ENCODE data around the gene SREBF2.

The SREBF2 gene

GRCh38 chr22:41875531-41876270 lies 42.8 kb downstream of the SREBF2 start:
- no peak overlapping the region for H3K4me3 ChIP-seq (ENCODE audit: low read depth, low read length)

- H3K4me3 ChIP-seq (ENCODE audit: low read depth, low read length) = no peak overlapping the region
Observed at GRCh38 chr22:41876275-41876674, 43.4 kb downstream of the SREBF2 start.

- H3K4me3 ChIP-seq (ENCODE audit: low read depth, low read length) = no peak overlapping the region
Observed at GRCh38 chr22:41876675-41877074, 43.8 kb downstream of the SREBF2 start.

GRCh38 chr22:41880653-41881052 lies 47.7 kb downstream of the SREBF2 start:
- H3K4me3 ChIP-seq (ENCODE audit: low read depth, low read length) = no peak overlapping the region

GRCh38 chr22:41883400-41883799 lies 50.5 kb downstream of the SREBF2 start:
- H3K4me3 ChIP-seq (ENCODE audit: low read depth, low read length) = no peak overlapping the region

- H3K4me3 ChIP-seq (ENCODE audit: low read depth, low read length) = no peak overlapping the region
Observed at GRCh38 chr22:41885116-41885515, 52.2 kb downstream of the SREBF2 start.

- H3K4me3 ChIP-seq (ENCODE audit: low read depth, low read length) = no peak overlapping the region
Observed at GRCh38 chr22:41885516-41885915, 52.6 kb downstream of the SREBF2 start.

GRCh38 chr22:41888627-41889200 lies 55.8 kb downstream of the SREBF2 start:
- no peak overlapping the region for H3K4me3 ChIP-seq (ENCODE audit: low read depth, low read length)

- no peak overlapping the region for H3K4me3 ChIP-seq (ENCODE audit: low read depth, low read length)
Observed at GRCh38 chr22:41891407-41891806, 58.5 kb downstream of the SREBF2 start.

GRCh38 chr22:41892721-41893120 lies 59.8 kb downstream of the SREBF2 start:
- no peak overlapping the region for H3K4me3 ChIP-seq (ENCODE audit: low read depth, low read length)

GRCh38 chr22:41893591-41894375 lies 60.9 kb downstream of the SREBF2 start:
- H3K4me3 ChIP-seq (ENCODE audit: low read depth, low read length) = no peak overlapping the region

- H3K4me3 ChIP-seq (ENCODE audit: low read depth, low read length) = no peak overlapping the region
Observed at GRCh38 chr22:41898645-41899044, 65.7 kb downstream of the SREBF2 start.

- H3K4me3 ChIP-seq (ENCODE audit: low read depth, low read length) = no peak overlapping the region
Observed at GRCh38 chr22:41899110-41899509, 66.2 kb downstream of the SREBF2 start.

GRCh38 chr22:41899992-41900651 lies 67.2 kb downstream of the SREBF2 start:
- no peak overlapping the region for H3K4me3 ChIP-seq (ENCODE audit: low read depth, low read length)

- no peak overlapping the region for H3K4me3 ChIP-seq (ENCODE audit: low read depth, low read length)
Observed at GRCh38 chr22:41900652-41901312, 67.9 kb downstream of the SREBF2 start.

- no peak overlapping the region for H3K4me3 ChIP-seq (ENCODE audit: low read depth, low read length)
Observed at GRCh38 chr22:41902016-41902415, 69.1 kb downstream of the SREBF2 start.

GRCh38 chr22:41902932-41903421 lies 70.1 kb downstream of the SREBF2 start:
- no peak overlapping the region for H3K4me3 ChIP-seq (ENCODE audit: low read depth, low read length)

GRCh38 chr22:41904450-41905410 lies 71.8 kb downstream of the SREBF2 start:
- no peak overlapping the region for H3K4me3 ChIP-seq (ENCODE audit: low read depth, low read length)

GRCh38 chr22:41905411-41906202 lies 72.7 kb downstream of the SREBF2 start:
- no peak overlapping the region for H3K4me3 ChIP-seq (ENCODE audit: low read depth, low read length)

All from iPS-11a (cell line).